ENCODE data around the gene MFNG. TPM values are rescaled to one million over a fixed set of nuclear protein-coding genes. Genes with fewer than 3 reads are reported as not detected.

MFNG gene
- total RNA-seq, 1 donor: 0.72 TPM

DNA sequence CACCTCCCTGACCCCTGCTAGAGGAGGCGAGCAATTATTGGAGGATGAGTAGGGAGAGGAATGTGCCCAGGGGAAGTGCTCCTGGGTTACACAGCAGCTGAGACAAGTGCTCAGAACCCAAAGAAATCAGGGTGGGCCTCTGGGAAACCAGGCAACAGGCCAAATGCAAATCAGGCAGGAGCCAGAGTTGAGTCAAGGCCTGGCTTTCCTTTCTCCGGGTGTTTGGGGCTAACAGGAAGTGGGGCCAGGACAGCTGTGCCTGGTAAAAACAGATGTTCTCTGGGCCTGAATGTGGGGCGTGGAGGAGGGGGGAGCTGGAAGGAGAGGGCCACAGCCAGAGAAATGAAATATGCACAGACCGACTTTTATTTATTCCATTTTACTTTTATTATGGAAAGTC, 22.0 kb downstream of the MFNG start:
- H3K9me3 ChIP-seq (ENCODE audit: low read depth, low read length): no peaks in the 10 kb centered on the region
- H3K4me3 ChIP-seq (ENCODE audit: insufficient read depth, low read length): no peak overlapping the region
- peaks cover 46% of the 10 kb centered on the region for H3K27me3 ChIP-seq (ENCODE audit: insufficient read depth, low read length)
- H4K20me1 ChIP-seq (ENCODE audit: insufficient read depth, low read length): no peaks in the 10 kb centered on the region
- H3K36me3 ChIP-seq (ENCODE audit: insufficient read depth, low read length): no peaks in the 10 kb centered on the region
- TF ChIP-seq, protein P1, sequence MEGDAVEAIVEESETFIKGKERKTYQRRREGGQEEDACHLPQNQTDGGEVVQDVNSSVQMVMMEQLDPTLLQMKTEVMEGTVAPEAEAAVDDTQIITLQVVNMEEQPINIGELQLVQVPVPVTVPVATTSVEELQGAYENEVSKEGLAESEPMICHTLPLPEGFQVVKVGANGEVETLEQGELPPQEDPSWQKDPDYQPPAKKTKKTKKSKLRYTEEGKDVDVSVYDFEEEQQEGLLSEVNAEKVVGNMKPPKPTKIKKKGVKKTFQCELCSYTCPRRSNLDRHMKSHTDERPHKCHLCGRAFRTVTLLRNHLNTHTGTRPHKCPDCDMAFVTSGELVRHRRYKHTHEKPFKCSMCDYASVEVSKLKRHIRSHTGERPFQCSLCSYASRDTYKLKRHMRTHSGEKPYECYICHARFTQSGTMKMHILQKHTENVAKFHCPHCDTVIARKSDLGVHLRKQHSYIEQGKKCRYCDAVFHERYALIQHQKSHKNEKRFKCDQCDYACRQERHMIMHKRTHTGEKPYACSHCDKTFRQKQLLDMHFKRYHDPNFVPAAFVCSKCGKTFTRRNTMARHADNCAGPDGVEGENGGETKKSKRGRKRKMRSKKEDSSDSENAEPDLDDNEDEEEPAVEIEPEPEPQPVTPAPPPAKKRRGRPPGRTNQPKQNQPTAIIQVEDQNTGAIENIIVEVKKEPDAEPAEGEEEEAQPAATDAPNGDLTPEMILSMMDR (IDR thresholded peaks at IDR 0.05; ENCODE audit: extremely low read depth, low read depth, low read length): no peak
- no peak overlapping the region for H3K27ac ChIP-seq (ENCODE audit: low read depth, low read length)
- H3K79me2 ChIP-seq (ENCODE audit: insufficient read depth, low read length): no peaks in the 10 kb centered on the region
- no peak for DNase-seq (ENCODE audit: insufficient read length, low spot score, missing footprints)
- no peak overlapping the region for H2AFZ ChIP-seq (ENCODE audit: low read length)
- no peaks in the 10 kb centered on the region for H3K4me1 ChIP-seq (ENCODE audit: insufficient read depth, low read length)
- H3K4me2 ChIP-seq (ENCODE audit: insufficient read depth, low read length): no peak overlapping the region

DNA sequence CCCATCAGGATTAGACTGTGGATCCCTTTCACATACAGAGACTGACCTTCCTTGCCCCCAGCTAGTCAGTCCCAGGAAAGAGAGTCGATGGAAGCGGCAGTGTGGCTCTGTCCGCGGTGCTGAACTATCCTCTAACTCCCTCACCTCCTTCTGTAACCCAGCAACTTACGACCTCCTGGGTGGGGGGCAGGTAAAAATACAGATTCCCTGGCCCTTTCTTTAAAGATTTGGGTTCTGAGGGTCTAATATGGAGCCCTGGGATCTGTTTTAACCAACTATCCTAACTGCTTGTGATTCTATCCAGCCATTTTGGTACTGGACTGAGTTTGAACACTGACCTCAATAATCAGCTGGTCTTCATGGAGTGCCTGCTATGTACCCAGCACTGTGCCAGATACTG, 23.2 kb downstream of the MFNG start:
- Histone ChIP-seq H3K27ac (ENCODE audit: low read depth, low read length) (no peak overlapping the region), H3K9me3 (ENCODE audit: low read depth, low read length) (no peaks in the 10 kb centered on the region), H3K4me1 (ENCODE audit: insufficient read depth, low read length) (no peaks in the 10 kb centered on the region), H3K79me2 (ENCODE audit: insufficient read depth, low read length) (no peaks in the 10 kb centered on the region), H3K4me2 (ENCODE audit: insufficient read depth, low read length) (no peak overlapping the region), H3K36me3 (ENCODE audit: insufficient read depth, low read length) (no peaks in the 10 kb centered on the region), H3K4me3 (ENCODE audit: insufficient read depth, low read length) (no peak overlapping the region), H2AFZ (ENCODE audit: low read length) (no peak overlapping the region), H4K20me1 (ENCODE audit: insufficient read depth, low read length) (no peaks in the 10 kb centered on the region), H3K27me3 (ENCODE audit: insufficient read depth, low read length) (peaks cover 49% of the 10 kb centered on the region)
- TF ChIP-seq, protein P1 (IDR thresholded peaks at IDR 0.05; ENCODE audit: extremely low read depth, low read depth, low read length): no peak
- no peak for DNase-seq (ENCODE audit: insufficient read length, low spot score, missing footprints)

DNA sequence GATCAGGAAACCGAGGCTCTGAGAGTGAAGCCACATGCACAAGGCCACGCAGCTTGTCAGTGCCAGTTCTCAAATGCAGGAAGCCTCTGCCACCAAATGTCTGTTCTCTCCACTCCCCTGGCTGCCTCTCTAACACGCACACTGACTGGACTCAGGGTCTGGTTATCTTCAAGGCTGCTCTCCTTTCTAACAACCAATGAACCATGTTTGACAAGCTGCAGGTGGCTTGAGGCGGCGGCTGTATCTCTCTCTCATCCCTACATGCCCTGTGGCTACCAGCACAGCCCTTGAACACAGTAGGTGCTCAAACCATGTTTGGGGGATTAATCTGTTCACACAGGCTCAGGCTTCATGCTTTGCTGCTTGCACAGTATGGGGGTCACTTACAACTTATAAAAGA, 23.7 kb downstream of the MFNG start:
- Histone ChIP-seq H3K79me2 (ENCODE audit: insufficient read depth, low read length) (no peaks in the 10 kb centered on the region), H3K4me3 (ENCODE audit: insufficient read depth, low read length) (no peak overlapping the region), H3K4me2 (ENCODE audit: insufficient read depth, low read length) (no peak overlapping the region), H3K9me3 (ENCODE audit: low read depth, low read length) (no peaks in the 10 kb centered on the region), H3K36me3 (ENCODE audit: insufficient read depth, low read length) (no peaks in the 10 kb centered on the region), H3K4me1 (ENCODE audit: insufficient read depth, low read length) (no peaks in the 10 kb centered on the region), H3K27me3 (ENCODE audit: insufficient read depth, low read length) (peaks cover 46% of the 10 kb centered on the region), H4K20me1 (ENCODE audit: insufficient read depth, low read length) (no peaks in the 10 kb centered on the region), H2AFZ (ENCODE audit: low read length) (no peak overlapping the region), H3K27ac (ENCODE audit: low read depth, low read length) (no peak overlapping the region)
- TF ChIP-seq, protein P1 (IDR thresholded peaks at IDR 0.05; ENCODE audit: extremely low read depth, low read depth, low read length): no peak
- DNase-seq (ENCODE audit: insufficient read length, low spot score, missing footprints): no peak

DNA sequence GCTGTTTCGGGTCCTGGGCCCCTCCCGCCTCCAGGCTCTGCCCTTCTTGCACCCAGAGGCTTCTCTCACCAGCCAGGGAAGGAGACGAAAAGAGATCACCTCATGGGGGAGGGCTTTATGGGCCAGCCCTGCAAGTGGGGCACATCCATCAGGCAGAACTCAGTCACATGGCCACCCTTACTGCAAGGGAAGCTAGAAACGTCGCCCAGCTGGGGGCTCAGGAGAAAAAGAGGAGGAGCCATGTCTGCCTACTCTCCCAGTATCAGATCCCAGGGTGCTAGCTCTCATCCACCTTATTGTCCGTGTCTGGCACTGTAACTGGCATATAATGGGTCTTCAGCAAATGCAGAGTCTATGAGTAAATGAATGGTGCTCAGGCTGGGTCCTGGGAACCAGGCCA, 24.2 kb downstream of the MFNG start:
- H3K79me2 ChIP-seq (ENCODE audit: insufficient read depth, low read length): no peaks in the 10 kb centered on the region
- no peaks in the 10 kb centered on the region for H3K4me1 ChIP-seq (ENCODE audit: insufficient read depth, low read length)
- no peak for DNase-seq (ENCODE audit: insufficient read length, low spot score, missing footprints)
- H3K4me3 ChIP-seq (ENCODE audit: insufficient read depth, low read length): no peak overlapping the region
- peaks cover 41% of the 10 kb centered on the region for H3K27me3 ChIP-seq (ENCODE audit: insufficient read depth, low read length)
- no peaks in the 10 kb centered on the region for H4K20me1 ChIP-seq (ENCODE audit: insufficient read depth, low read length)
- H2AFZ ChIP-seq (ENCODE audit: low read length): no peak overlapping the region
- TF ChIP-seq, protein P1 (IDR thresholded peaks at IDR 0.05; ENCODE audit: extremely low read depth, low read depth, low read length): no peak
- H3K36me3 ChIP-seq (ENCODE audit: insufficient read depth, low read length): no peaks in the 10 kb centered on the region
- no peaks in the 10 kb centered on the region for H3K9me3 ChIP-seq (ENCODE audit: low read depth, low read length)
- H3K27ac ChIP-seq (ENCODE audit: low read depth, low read length): no peak overlapping the region
- no peak overlapping the region for H3K4me2 ChIP-seq (ENCODE audit: insufficient read depth, low read length)

Data from osteoblast (primary cell).